Heart left ventricle (tissue), 13 donors: ENCODE measurements around the gene NUP214.

Source experiments
- POLR2A ChIP-seq, 2 donors: fragments of 450-650 bp; IDR thresholded peaks; one replicate each; pipeline ENCODE4 v1.6.1; 2017; ENCODE audit warnings: antibody characterized with exemption in 2 of 2, mild to moderate bottlenecking in 2 of 2, moderate library complexity in 2 of 2
- TF ChIP-seq, protein P1 (sequence below), 12 donors: fragments of 200-600 bp; sonication (generic) in 4 of 12; IDR thresholded peaks; one replicate each; pipeline versions ENCODE4 v1.5.0 to v1.8.0; 2018 to 2022; ENCODE audit warnings: antibody characterized with exemption in 12 of 12, mild to moderate bottlenecking in 5 of 12
- donor health status: ischemic (EF 13 %, LVEDD 7.1; RV severe dilation, severe dysfunction).
- donor health status: DM: no; HTN: yes; CAD: no.
- donor health status: DM: no; HTN: no; CAD: no.
- donor health status: ischemic (EF 25% LVEDD 6.9; RV normal size, moderate dysfunction).
- donor health status: ischemic (EF 25% LVEDD 5.7; RV mildly dilated, moderate dysfunction).
- donor health status: ischemic (EF 35%, LVEDD 5.7; RV mildly dilated, moderate dysfunction).
- donor health status: nonischemic (EF 11% LVEDD 7.7; RV severe dilation, severe dysfunction).
- donor health status: DM: yes; HTN: yes; CAD: no.
- donor health status: PGD.
- donor health status: ischemic (EF 29% LVEDD 5.4; RV normal size, mild dysfunction).
- donor health status: nonischemic (EF 23%, LVEDD 6.1; RV moderate dilation, normal function).

DNA sequence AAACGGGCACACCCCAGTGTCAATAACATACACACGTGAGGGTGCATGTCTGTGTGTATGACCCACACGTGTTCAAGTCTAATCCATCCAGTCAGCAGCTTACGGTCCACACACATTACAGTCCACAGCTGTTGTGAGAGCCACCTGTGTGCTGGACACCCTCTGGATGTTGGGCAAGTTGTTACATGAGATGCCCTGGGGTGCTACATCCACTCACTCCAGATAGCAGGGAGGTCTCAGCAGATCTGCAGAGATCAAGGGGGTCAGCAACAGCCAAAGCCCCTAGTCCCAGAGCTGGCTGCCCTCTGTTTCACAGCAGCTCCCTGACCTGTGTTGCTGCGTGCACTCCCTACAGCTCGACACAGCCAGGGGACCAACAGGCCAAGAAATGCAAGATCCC, 33.4 kb upstream of the NUP214 start:
- TF ChIP-seq, protein P1, sequence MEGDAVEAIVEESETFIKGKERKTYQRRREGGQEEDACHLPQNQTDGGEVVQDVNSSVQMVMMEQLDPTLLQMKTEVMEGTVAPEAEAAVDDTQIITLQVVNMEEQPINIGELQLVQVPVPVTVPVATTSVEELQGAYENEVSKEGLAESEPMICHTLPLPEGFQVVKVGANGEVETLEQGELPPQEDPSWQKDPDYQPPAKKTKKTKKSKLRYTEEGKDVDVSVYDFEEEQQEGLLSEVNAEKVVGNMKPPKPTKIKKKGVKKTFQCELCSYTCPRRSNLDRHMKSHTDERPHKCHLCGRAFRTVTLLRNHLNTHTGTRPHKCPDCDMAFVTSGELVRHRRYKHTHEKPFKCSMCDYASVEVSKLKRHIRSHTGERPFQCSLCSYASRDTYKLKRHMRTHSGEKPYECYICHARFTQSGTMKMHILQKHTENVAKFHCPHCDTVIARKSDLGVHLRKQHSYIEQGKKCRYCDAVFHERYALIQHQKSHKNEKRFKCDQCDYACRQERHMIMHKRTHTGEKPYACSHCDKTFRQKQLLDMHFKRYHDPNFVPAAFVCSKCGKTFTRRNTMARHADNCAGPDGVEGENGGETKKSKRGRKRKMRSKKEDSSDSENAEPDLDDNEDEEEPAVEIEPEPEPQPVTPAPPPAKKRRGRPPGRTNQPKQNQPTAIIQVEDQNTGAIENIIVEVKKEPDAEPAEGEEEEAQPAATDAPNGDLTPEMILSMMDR (IDR thresholded peaks at IDR 0.05) = no peak
- TF ChIP-seq POLR2A (IDR thresholded peaks at IDR 0.05) = no peak
